HUES6 (cell line): Measurements from ENCODE around the gene PLAC1.

Experiments
- H3K27ac ChIP-seq: 2 replicates; pipeline ENCODE4 v1.7.0; 2013; ENCODE audit warnings: low read depth, mild to moderate bottlenecking, low read length, inconsistent platforms
- H3K27me3 ChIP-seq: 2 replicates; pipeline ENCODE4 v1.6.1; 2013; ENCODE audit warnings: low read length; ENCODE audit not compliant: control insufficient read depth, insufficient read depth
- H3K36me3 ChIP-seq: 2 replicates; pipeline ENCODE4 v1.6.1; 2013; ENCODE audit warnings: low read length; ENCODE audit not compliant: control insufficient read depth, insufficient read depth
- H3K4me1 ChIP-seq: 2 replicates; pipeline ENCODE4 v1.6.1; 2013; ENCODE audit warnings: low read length; ENCODE audit not compliant: control insufficient read depth, insufficient read depth
- H3K4me3 ChIP-seq: 2 replicates; pipeline ENCODE4 v1.5.1; 2013; ENCODE audit warnings: low read depth, low read length
- H3K9ac ChIP-seq: one replicate; pipeline ENCODE4 v1.6.1; 2013; ENCODE audit warnings: mild to moderate bottlenecking, low read length
- H3K9me3 ChIP-seq: 2 replicates; pipeline ENCODE4 v1.6.1; 2013; ENCODE audit warnings: low read depth, low read length; ENCODE audit not compliant: control insufficient read depth, insufficient read depth

The PLAC1 gene

DNA sequence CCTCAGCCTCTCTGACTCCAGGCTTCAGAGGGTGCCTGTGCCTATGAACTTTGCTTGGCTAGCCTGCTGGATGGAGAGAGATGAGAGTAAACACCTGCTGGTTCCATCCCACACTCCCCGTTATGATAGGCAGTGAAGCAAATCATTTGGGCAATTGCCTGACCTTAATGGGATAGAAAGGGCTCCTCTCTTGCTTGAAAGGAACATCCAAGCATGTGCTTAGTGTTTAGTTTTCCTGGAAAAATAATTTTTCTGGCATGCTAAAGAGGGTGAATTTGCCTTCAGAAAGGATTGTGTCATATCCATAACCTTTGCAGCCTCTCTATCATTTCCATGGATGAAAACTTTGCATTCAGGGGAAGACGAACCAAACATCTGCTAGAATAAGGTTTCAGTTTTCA, 10.8 kb downstream of the PLAC1 start:
- Histone ChIP-seq H3K27ac (no peak overlapping the region), H3K9me3 (no peaks in the 10 kb centered on the region), H3K36me3 (no peaks in the 10 kb centered on the region), H3K27me3 (peaks cover 2% of the 10 kb centered on the region; the same call in 1 of the 2 replicates), H3K4me3 (no peak overlapping the region), H3K4me1 (peaks cover 2% of the 10 kb centered on the region; the same call in 1 of the 2 replicates), H3K9ac (no peak overlapping the region)

DNA sequence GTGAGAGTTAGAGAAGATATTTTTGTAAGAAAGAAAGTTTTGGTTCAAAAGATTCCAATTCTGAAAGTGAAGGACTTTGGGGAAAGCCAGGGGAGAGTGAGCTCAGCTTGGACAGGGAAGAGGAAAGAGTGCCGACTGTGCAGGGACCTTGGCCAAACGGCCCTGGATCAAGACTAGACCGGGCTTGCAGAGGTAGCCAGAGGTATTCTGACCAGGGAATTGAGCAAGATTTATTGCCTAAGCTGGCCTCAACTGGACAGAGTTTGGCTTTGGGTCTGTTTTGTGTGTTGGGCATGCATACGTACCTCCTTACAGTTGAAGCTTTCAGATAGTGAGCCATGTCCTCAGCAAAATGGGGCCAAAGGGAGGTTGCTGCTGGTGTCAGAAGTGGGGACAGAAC, 11.6 kb downstream of the PLAC1 start:
- H3K27ac ChIP-seq, result no peak overlapping the region
- no peak overlapping the region for H3K9ac ChIP-seq
- H3K36me3 ChIP-seq, result no peaks in the 10 kb centered on the region
- no peak overlapping the region for H3K4me3 ChIP-seq
- H3K9me3 ChIP-seq, result no peaks in the 10 kb centered on the region
- peaks cover 2% of the 10 kb centered on the region; the same call in 1 of the 2 replicates for H3K27me3 ChIP-seq
- peaks cover 5% of the 10 kb centered on the region; the same call in 1 of the 2 replicates for H3K4me1 ChIP-seq

- Histone ChIP-seq H3K27ac (no peak overlapping the region), H3K27me3 (no peaks in the 10 kb centered on the region), H3K9ac (no peak overlapping the region), H3K36me3 (no peaks in the 10 kb centered on the region), H3K4me1 (peaks cover 5% of the 10 kb centered on the region; the same call in 1 of the 2 replicates), H3K4me3 (no peak overlapping the region), H3K9me3 (no peaks in the 10 kb centered on the region)
Observed at GRCh38 chrX:134645936-134646543, 12.2 kb downstream of the PLAC1 start.

GRCh38 chrX:134642386-134642785, 15.9 kb downstream of the PLAC1 start:
- H3K4me3 ChIP-seq, result no peak overlapping the region
- no peaks in the 10 kb centered on the region for H3K36me3 ChIP-seq
- no peaks in the 10 kb centered on the region for H3K9me3 ChIP-seq
- 0 out of 2 replicates have a peak, but pooled peaks cover 3% of the 10 kb centered on the region for H3K27me3 ChIP-seq
- no peak overlapping the region for H3K27ac ChIP-seq
- no peak overlapping the region for H3K9ac ChIP-seq
- H3K4me1 ChIP-seq, result peaks cover 5% of the 10 kb centered on the region; the same call in 1 of the 2 replicates

- Histone ChIP-seq H3K27me3 (peaks cover 3% of the 10 kb centered on the region; the same call in 1 of the 2 replicates), H3K4me1 (peaks cover 5% of the 10 kb centered on the region; the same call in 1 of the 2 replicates), H3K4me3 (no peak overlapping the region), H3K9ac (no peak overlapping the region), H3K9me3 (no peaks in the 10 kb centered on the region), H3K36me3 (no peaks in the 10 kb centered on the region), H3K27ac (no peak overlapping the region)
Observed at GRCh38 chrX:134641346-134641745, 16.9 kb downstream of the PLAC1 start.

DNA sequence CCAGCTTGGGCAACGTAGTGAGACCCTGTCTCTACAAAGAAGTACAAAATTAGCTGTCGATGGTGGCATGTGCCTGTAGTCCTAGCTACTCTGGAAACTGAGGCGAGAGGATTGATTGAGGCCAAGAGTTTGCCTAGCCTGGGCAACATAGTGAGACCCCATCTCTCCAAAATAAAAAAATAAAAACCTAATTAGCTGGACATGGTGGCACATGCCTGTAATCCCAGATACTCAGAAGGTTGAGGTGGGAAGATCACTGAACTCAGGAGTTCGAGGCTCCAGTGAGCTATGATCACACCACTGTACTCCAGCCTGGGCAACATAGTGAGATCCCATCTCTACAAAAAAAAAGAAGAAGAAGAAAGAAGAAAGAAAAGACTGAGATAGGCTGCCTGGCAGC, 17.4 kb downstream of the PLAC1 start:
- Histone ChIP-seq H3K4me3 (no peak overlapping the region), H3K27ac (no peak overlapping the region), H3K9ac (no peak overlapping the region), H3K4me1 (peaks cover 5% of the 10 kb centered on the region; the same call in 1 of the 2 replicates), H3K27me3 (peaks cover 3% of the 10 kb centered on the region; the same call in 1 of the 2 replicates), H3K36me3 (no peaks in the 10 kb centered on the region), H3K9me3 (no peaks in the 10 kb centered on the region)

DNA sequence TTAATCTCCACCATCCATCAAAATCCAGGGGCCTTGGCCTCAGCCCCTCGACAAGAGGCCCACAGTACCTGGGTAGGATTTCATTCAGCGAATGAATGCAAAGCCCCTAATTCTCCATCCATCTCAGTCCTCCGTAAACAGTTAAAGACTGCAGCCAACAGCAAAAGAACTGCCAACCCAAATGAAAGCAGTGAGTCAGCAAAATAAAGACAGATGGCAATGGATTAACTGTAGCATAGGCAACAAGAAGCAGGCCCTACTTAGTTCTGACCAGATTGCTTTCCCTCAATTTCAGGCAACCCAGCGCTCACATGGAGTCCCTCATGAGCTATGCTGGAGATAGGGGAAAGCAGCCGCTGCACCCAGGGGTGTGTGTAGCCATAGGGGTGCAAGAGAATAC, 21.4 kb downstream of the PLAC1 start:
- H3K4me3 ChIP-seq, result no peak overlapping the region
- no peaks in the 10 kb centered on the region for H3K9me3 ChIP-seq
- no peak overlapping the region for H3K27ac ChIP-seq
- H3K9ac ChIP-seq, result no peak overlapping the region
- H3K27me3 ChIP-seq, result peaks cover 7% of the 10 kb centered on the region; the same call in 1 of the 2 replicates
- no peaks in the 10 kb centered on the region; the same call in 1 of the 2 replicates for H3K4me1 ChIP-seq
- H3K36me3 ChIP-seq, result no peaks in the 10 kb centered on the region

- Histone ChIP-seq H3K4me1 (no peaks in the 10 kb centered on the region; the same call in 1 of the 2 replicates), H3K36me3 (no peaks in the 10 kb centered on the region), H3K27ac (no peak overlapping the region), H3K27me3 (peaks cover 4% of the 10 kb centered on the region; the same call in 1 of the 2 replicates), H3K9me3 (no peaks in the 10 kb centered on the region), H3K4me3 (no peak overlapping the region), H3K9ac (no peak overlapping the region)
Observed at GRCh38 chrX:134634691-134635090, 23.6 kb downstream of the PLAC1 start.

DNA sequence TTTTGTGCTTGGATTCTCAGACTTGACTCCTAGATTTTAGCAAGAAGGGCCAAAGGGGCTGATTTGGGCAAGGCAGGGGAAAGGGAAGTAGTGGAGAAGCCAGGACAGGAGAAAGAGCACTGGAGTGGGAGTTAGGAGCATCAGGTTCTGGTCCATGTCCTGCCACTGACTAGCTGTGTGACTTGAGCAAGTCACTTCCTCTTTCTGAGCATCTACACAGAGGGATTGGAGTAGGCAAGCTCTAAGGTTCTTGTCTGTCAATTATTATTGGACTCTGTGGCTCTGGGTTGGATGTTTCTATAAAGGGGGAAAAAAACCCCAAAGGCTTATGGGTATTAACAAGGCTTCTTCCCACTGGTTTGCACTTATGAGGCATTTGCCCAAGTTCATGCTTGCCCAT, 24.4 kb downstream of the PLAC1 start:
- Histone ChIP-seq H3K4me3 (no peak overlapping the region), H3K4me1 (no peaks in the 10 kb centered on the region; the same call in 1 of the 2 replicates), H3K27me3 (peaks cover 4% of the 10 kb centered on the region; the same call in 1 of the 2 replicates), H3K27ac (no peak overlapping the region), H3K36me3 (no peaks in the 10 kb centered on the region), H3K9me3 (no peaks in the 10 kb centered on the region), H3K9ac (no peak overlapping the region)

- H3K4me1 ChIP-seq, result no peaks in the 10 kb centered on the region; the same call in 1 of the 2 replicates
- H3K27ac ChIP-seq, result no peak overlapping the region
- H3K4me3 ChIP-seq, result no peak overlapping the region
- H3K9ac ChIP-seq, result no peak overlapping the region
- H3K9me3 ChIP-seq, result no peaks in the 10 kb centered on the region
- peaks cover 4% of the 10 kb centered on the region; the same call in 1 of the 2 replicates for H3K27me3 ChIP-seq
- H3K36me3 ChIP-seq, result no peaks in the 10 kb centered on the region
Observed at GRCh38 chrX:134633394-134633793, 24.9 kb downstream of the PLAC1 start.

GRCh38 chrX:134632355-134632754, 25.9 kb downstream of the PLAC1 start:
- Histone ChIP-seq H3K27me3 (peaks cover 7% of the 10 kb centered on the region; the same call in 1 of the 2 replicates), H3K9ac (no peak overlapping the region), H3K4me3 (no peak overlapping the region), H3K36me3 (no peaks in the 10 kb centered on the region), H3K9me3 (no peaks in the 10 kb centered on the region), H3K4me1 (no peaks in the 10 kb centered on the region; the same call in 1 of the 2 replicates), H3K27ac (no peak overlapping the region)
